LNCaP clone FGC (cell line): Measurements from ENCODE around the gene FAM124B.

Source experiments
- DNase-seq: peaks from one replicate; pipeline ENCODE4 v3.0.0-alpha.2; 2011; ENCODE audit warnings: low read depth
- H3K4me3 ChIP-seq: 2 replicates; pipeline ENCODE4 v1.5.1; 2011; ENCODE audit warnings: mild to moderate bottlenecking, low read depth, low read length, control low read depth
- CTCF ChIP-seq: IDR thresholded peaks from 2 replicates; pipeline ENCODE4 v1.5.1; 2012; ENCODE audit warnings: mild to moderate bottlenecking; ENCODE audit not compliant: control insufficient read depth, insufficient read depth; ENCODE audit errors: extremely low read depth

Gene FAM124B

GRCh38 chr2:224440988-224441387 is 39.1 kb upstream of the FAM124B start:
- no peak for DNase-seq
- TF ChIP-seq CTCF = no peak
- H3K4me3 ChIP-seq = no peak overlapping the region

GRCh38 chr2:224438726-224439125 is 36.8 kb upstream of the FAM124B start:
- H3K4me3 ChIP-seq = no peak overlapping the region
- DNase-seq = no peak
- TF ChIP-seq CTCF = no peak

- DNase-seq = no peak
- H3K4me3 ChIP-seq = no peak overlapping the region
Measured at GRCh38 chr2:224436634-224437033, 34.7 kb upstream of the FAM124B start.

GRCh38 chr2:224434618-224435017 is 32.7 kb upstream of the FAM124B start:
- DNase-seq = no peak
- no peak overlapping the region for H3K4me3 ChIP-seq
- TF ChIP-seq CTCF = no peak

More at GRCh38 chr2:224436634-224437033, 34.7 kb upstream of the FAM124B start:
- no peak for TF ChIP-seq CTCF

GRCh38 chr2:224433442-224433841 is 31.5 kb upstream of the FAM124B start:
- TF ChIP-seq CTCF = no peak
- no peak for DNase-seq
- no peak overlapping the region for H3K4me3 ChIP-seq

- DNase-seq = no peak
- H3K4me3 ChIP-seq = no peak overlapping the region
- no peak for TF ChIP-seq CTCF
Measured at GRCh38 chr2:224432003-224432579, 30.2 kb upstream of the FAM124B start.

- H3K4me3 ChIP-seq = no peak overlapping the region
- DNase-seq = no peak
- no peak for TF ChIP-seq CTCF
Measured at GRCh38 chr2:224429441-224429810, 27.5 kb upstream of the FAM124B start.
